Fibroblast of the aortic adventitia (primary cell): Measurements from ENCODE around the gene ETV3L. TPM values are rescaled to one million over a fixed set of nuclear protein-coding genes. Genes with fewer than 3 reads are reported as not detected.

Source experiments
- DNase-seq: peaks from one replicate; pipeline ENCODE4 v3.0.0-alpha.2; 2010; ENCODE audit warnings: low read depth
- H3K4me3 ChIP-seq: 2 replicates; pipeline ENCODE4 v1.5.1; 2011; ENCODE audit warnings: low read depth, mild to moderate bottlenecking, control low read depth, low read length, moderate library complexity
- CTCF ChIP-seq: IDR thresholded peaks from 2 replicates; pipeline ENCODE4 v1.5.1; 2011; ENCODE audit warnings: mild to moderate bottlenecking, low read length, control low read depth, inconsistent platforms; ENCODE audit not compliant: insufficient read depth
- total RNA-seq: library from RNA; depleted of rRNA; stranded (reverse); fragments of >200 nt; gene quantifications from 2 replicates; pipeline ENCODE4 v1.2.3, GENCODE V29; 2012; ENCODE audit warnings: low replicate concordance

ETV3L gene
- total RNA-seq, 1 donor: not detected

DNA sequence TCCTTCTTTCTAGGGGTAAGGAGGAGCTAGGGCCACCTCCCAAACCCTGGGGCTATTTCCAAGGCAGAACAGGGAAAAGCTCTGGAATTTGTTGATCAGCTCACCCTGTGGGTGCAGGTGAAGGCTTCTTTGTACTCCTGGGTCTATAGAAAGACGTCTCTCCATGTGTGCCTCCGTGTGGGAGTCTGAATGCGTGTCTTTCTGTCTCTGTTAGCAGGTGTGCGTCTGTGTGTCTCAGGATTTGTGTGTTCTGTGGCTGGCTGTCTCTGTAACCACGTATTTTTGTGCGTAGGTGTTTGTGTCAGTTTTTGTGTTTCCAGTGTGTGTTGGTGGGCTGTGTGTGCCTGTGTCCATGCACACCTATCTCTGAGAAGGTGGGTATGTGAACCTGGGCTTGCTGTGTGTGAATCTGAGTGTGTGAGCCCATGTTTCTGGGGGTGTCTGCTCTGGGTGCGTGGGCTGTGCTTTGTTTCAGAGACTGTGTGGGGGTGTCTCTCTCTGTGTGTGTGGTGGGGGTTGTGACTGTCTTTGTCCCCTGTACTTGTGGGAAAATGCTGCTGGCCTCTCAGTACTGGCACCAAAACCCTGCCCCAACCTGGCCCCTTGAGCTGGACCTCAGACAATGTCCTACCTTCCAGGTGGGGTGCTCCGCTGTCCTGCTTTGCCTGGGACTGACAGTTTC lies 12.7 kb upstream of the ETV3L start:
- TF ChIP-seq CTCF: no peak

DNA sequence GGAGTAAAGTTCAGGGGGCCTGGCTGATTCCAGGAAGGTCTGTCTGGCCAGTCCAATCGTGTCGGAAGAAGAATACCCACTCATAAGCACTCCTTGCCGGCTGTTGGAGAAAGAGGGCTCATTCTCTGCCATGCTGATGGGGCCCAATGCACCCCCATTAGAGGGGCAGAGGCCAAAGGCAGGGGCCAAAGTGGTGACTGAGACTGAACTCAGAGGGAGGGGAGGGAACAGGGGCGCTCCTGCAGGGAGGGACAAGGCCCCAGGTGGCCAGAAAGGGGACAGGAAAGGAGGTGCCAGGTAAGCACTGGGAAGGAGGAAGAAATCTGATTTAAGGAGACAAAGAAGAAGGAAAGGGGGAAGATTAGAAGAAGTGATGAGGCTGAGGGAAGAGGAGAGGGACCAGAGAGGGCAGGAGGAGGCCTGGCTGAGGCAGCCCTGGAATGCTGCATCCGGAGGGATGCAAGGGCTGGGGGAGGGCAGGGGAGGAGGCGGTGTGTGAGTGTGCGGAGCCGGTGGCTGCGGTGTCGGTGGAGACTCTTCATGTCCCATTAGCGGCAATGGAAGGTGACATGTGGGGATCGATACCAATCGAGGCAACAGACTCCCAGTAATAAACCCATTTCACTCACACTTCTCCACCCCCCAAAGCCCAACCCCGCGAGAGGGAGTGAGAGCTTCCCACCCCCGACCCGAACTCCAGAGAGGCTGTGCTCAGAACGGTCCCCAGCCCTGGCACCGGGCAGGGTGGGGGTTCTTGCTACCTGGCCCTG lies 12.0 kb upstream of the ETV3L start:
- no peak overlapping the region for H3K4me3 ChIP-seq
- no peak for DNase-seq
- TF ChIP-seq CTCF: no peak

More for the DNA sequence above, 12.7 kb upstream of the ETV3L start:
- H3K4me3 ChIP-seq: no peak overlapping the region
- DNase-seq: no peak

- TF ChIP-seq CTCF: no peak
- no peak for DNase-seq
- no peak overlapping the region for H3K4me3 ChIP-seq
Observed at GRCh38 chr1:157110686-157111085, 11.1 kb upstream of the ETV3L start.

GRCh38 chr1:157110003-157110402 lies 10.4 kb upstream of the ETV3L start:
- H3K4me3 ChIP-seq: no peak overlapping the region
- TF ChIP-seq CTCF: no peak
- no peak for DNase-seq

DNA sequence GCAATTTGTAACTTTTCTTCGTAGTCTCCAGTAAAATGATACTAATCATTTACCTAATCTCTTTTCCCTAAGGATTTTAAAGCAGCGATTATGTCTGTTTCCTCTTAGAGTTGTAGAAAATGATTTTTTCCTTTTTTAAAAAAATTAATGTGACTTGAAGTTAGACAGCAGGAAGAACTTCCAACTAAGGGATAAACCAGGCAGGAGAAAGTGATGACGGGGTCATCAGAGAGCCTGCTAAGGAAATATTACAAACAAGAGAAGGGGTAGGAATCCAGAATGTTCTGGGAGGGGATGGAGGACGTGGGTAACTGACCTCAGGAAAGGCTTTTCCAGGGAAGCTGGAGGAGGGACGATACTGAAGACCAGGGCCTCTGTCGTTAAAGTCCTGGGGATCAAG lies 8.8 kb upstream of the ETV3L start:
- TF ChIP-seq CTCF: no peak

GRCh38 chr1:157107702-157108101 lies 8.1 kb upstream of the ETV3L start:
- no peak for DNase-seq
- no peak for TF ChIP-seq CTCF
- no peak overlapping the region for H3K4me3 ChIP-seq

More for the DNA sequence above, 8.8 kb upstream of the ETV3L start:
- H3K4me3 ChIP-seq: no peak overlapping the region
- DNase-seq: no peak

- DNase-seq: no peak
- H3K4me3 ChIP-seq: no peak overlapping the region
- TF ChIP-seq CTCF: no peak
Observed at GRCh38 chr1:157106813-157107189, 7.2 kb upstream of the ETV3L start.
